ENCODE measurements around the gene DNAJC10. TPM values are rescaled to one million over a fixed set of nuclear protein-coding genes. Genes with fewer than 3 reads are reported as not detected.
"Not testable (repeated sequence)": the region's sequence is repeated elsewhere in the genome, so short reads cannot be mapped to it uniquely, and the experiment has no call there.

Gene DNAJC10
- total and polyA plus RNA-seq, 10 of the 15 experiments (the other 5 are each of a cell fraction or from before 2014, with no cell fraction given), result 9.1 to 67.9 (median 38.2) TPM

- H4K20me1 ChIP-seq (ENCODE audit: control insufficient read depth, insufficient read depth); SMC1A ChIA-PET (ENCODE audit: uncharacterized antibody, unreplicated experiment); H2AFZ ChIP-seq (ENCODE audit: control insufficient read depth, low read depth, low read length); FAIRE-seq; DNase-seq (ENCODE audit: low read depth, low spot score); H3K4me1 ChIP-seq (ENCODE audit: control insufficient read depth, insufficient read depth, low read length); H3K79me2 ChIP-seq (ENCODE audit: control insufficient read depth, insufficient read depth, low read length); RAD21 ChIA-PET (ENCODE audit: unreplicated experiment); BruUV-seq (replicated peaks); H3K9ac ChIP-seq (ENCODE audit: control insufficient read depth, insufficient read depth, low read length); H3K4me2 ChIP-seq (ENCODE audit: control insufficient read depth, insufficient read depth); H3K27me3 ChIP-seq (replicated peaks in 1 of 2; ENCODE audit: control insufficient read depth in 2 of 2, insufficient read depth in 2 of 2, low read length in 1 of 2); H3K9me3 ChIP-seq (replicated peaks; ENCODE audit: control insufficient read depth, insufficient read depth, low read length); H3K27ac ChIP-seq (ENCODE audit: control insufficient read depth, insufficient read depth); in situ Hi-C loops (cut with MboI); intact Hi-C loops (cut with micrococcal nuclease; ENCODE audit: unreplicated experiment); H3K36me3 ChIP-seq (ENCODE audit: control insufficient read depth in 2 of 2, insufficient read depth in 2 of 2, low read length in 1 of 2); ATAC-seq; H3K4me3 ChIP-seq; CTCF ChIA-PET; POLR2A ChIA-PET: not testable (repeated sequence)
- 89% methylated on average over 10 of the region's 10 CpGs for WGBS (ENCODE audit: insufficient coverage, insufficient replicate concordance, low lambda C conversion rate, missing lambda C conversion rate)
Observed at GRCh38 chr2:182686763-182687162, 29.3 kb upstream of the DNAJC10 start.

- no peaks in the 10 kb centered on the region for H3K79me2 ChIP-seq (ENCODE audit: control insufficient read depth, insufficient read depth, low read length)
- no peaks in the 10 kb centered on the region for H3K36me3 ChIP-seq (ENCODE audit: control insufficient read depth in 2 of 2, insufficient read depth in 2 of 2, low read length in 1 of 2)
- H3K9ac ChIP-seq (ENCODE audit: control insufficient read depth, insufficient read depth, low read length), result no peak overlapping the region
- ChIA-PET RAD21 (ENCODE audit: unreplicated experiment) (no interaction called here), SMC1A (ENCODE audit: uncharacterized antibody, unreplicated experiment) (no interaction called here), POLR2A (no interaction called here), CTCF (no interaction called here)
- H3K27ac ChIP-seq (ENCODE audit: control insufficient read depth, insufficient read depth), result no peak overlapping the region
- intact Hi-C loops (cut with micrococcal nuclease; ENCODE audit: unreplicated experiment) (no loop called here), in situ Hi-C loops (cut with MboI) (no loop called here)
- H3K4me1 ChIP-seq (ENCODE audit: control insufficient read depth, insufficient read depth, low read length), result no peaks in the 10 kb centered on the region
- ATAC-seq (no peak), DNase-seq (ENCODE audit: low read depth, low spot score) (no peak), FAIRE-seq (no peak)
- no peak overlapping the region for H3K4me3 ChIP-seq
- no peak overlapping the region for H2AFZ ChIP-seq (ENCODE audit: control insufficient read depth, low read depth, low read length)
- no peaks in the 10 kb centered on the region for H3K27me3 ChIP-seq (replicated peaks in 1 of 2; ENCODE audit: control insufficient read depth in 2 of 2, insufficient read depth in 2 of 2, low read length in 1 of 2)
- no peak overlapping the region for H3K4me2 ChIP-seq (ENCODE audit: control insufficient read depth, insufficient read depth)
- H3K9me3 ChIP-seq (replicated peaks; ENCODE audit: control insufficient read depth, insufficient read depth, low read length), result no peaks in the 10 kb centered on the region
- no TSS peak for BruUV-seq (replicated peaks)
- no peaks in the 10 kb centered on the region for H4K20me1 ChIP-seq (ENCODE audit: control insufficient read depth, insufficient read depth)
- WGBS (ENCODE audit: insufficient coverage, insufficient replicate concordance, low lambda C conversion rate, missing lambda C conversion rate), result 92% methylated on average over 4 of the region's 4 CpGs
- TF ChIP-seq CHD4 (IDR thresholded peaks at IDR 0.05), result no peak
- TF ChIP-seq ZNF687 (IDR thresholded peaks at IDR 0.05), result no peak
- no peak for TF ChIP-seq MXI1 (IDR thresholded peaks at IDR 0.05; ENCODE audit: low read depth, low read length)
- no peak for TF ChIP-seq STAT3 (IDR thresholded peaks at IDR 0.05; ENCODE audit: low read depth, low read length)
- TF ChIP-seq HDGF (IDR thresholded peaks at IDR 0.05), result no peak
- TF ChIP-seq MTA3 (IDR thresholded peaks at IDR 0.05; ENCODE audit: borderline replicate concordance, low read length), result no peak
- no peak for TF ChIP-seq ZNF622 (IDR thresholded peaks at IDR 0.05)
- no peak for TF ChIP-seq BCL11A (IDR thresholded peaks at IDR 0.05; ENCODE audit: low read depth, low read length)
- no peak for TF ChIP-seq SP1 (IDR thresholded peaks at IDR 0.05; ENCODE audit: low read depth, low read length)
- TF ChIP-seq FOS (IDR thresholded peaks at IDR 0.05; ENCODE audit: borderline replicate concordance, extremely low read depth, insufficient read length), result no peak
- TF ChIP-seq ELK1 (IDR thresholded peaks at IDR 0.05; ENCODE audit: low read depth, low read length), result no peak
- TF ChIP-seq MYB (IDR thresholded peaks at IDR 0.05; ENCODE audit: borderline replicate concordance, low read depth, low read length), result no peak
- TF ChIP-seq PML (IDR thresholded peaks at IDR 0.05; ENCODE audit: low read length), result no peak
- TF ChIP-seq NFIC (IDR thresholded peaks at IDR 0.05; ENCODE audit: low read depth, low read length), result no peak
Observed at GRCh38 chr2:182694189-182694588, 21.9 kb upstream of the DNAJC10 start.

Measured in GM12878 (cell line).